Stimulated activated CD4-positive, alpha-beta T cell treated with anti-CD3 and anti-CD28 coated beads, Interleukin-2, amount 100 ng/mL, for 24 hours (primary cell): ENCODE measurements around the gene HTR3A.
A peak's percentile ranks its signal among the peaks of the same experiment; 100 is the strongest.

Source experiments
- DNase-seq, 2 donors: peaks; one replicate each; pipeline ENCODE4 v3.0.0-alpha.2; 2020

Gene HTR3A

DNA sequence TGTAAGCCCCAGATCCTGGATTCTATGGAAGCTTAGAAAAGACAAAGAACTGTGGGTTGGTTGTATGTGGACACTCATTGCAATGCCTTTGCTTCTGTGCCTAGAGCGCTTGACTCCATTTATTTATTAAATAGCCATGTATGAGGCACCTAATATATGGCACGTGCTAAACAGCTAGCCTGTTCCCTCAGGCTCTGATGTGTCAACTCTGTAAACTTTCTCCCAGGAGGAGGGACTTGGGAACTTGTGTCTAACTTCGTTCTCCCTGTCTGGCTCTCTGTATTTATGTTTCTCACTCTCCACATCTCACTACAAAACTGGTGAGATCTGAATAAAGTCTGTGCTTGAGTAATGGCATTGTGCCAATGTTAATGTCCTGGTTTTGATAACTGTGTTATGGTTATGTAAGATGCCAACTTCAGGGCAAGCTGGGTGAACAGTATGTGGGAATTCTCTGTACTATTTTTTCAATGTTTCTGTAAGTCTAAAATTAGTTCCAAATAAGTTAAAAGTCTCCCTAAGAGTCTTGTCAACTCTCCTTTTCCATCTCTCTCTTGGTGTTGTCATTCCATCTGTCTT is 50.5 kb downstream of the HTR3A start:
- DNase-seq = no peak

GRCh38 chr11:114026355-114026754 is 51.4 kb downstream of the HTR3A start:
- peak in 1 of 2 donors; percentile 17 for DNase-seq

- DNase-seq = no peak
These were observed 52.5 kb downstream of the HTR3A start for GRCh38 chr11:114027391-114027790.

DNA sequence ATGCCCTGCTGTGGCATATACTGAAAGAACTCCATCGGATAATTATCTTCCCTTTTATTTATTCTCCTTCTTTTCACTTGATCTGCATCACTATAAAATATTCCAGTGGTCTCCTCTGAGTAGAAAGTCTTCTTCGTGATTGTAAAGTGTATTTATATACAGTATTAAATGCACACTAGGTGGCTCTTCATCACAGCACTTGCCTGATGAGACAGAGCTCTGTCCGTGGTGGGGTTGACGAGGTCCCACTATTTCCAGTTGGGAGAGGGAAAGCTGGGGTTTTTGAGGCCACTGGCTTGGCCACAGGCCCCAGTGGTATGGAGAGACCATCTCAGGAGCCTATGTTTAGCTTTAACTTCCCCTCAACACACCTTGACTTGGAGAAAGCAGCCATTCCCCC is 53.0 kb downstream of the HTR3A start:
- DNase-seq = no peak

GRCh38 chr11:114031246-114031966 is 56.5 kb downstream of the HTR3A start:
- DNase-seq = no peak

DNA sequence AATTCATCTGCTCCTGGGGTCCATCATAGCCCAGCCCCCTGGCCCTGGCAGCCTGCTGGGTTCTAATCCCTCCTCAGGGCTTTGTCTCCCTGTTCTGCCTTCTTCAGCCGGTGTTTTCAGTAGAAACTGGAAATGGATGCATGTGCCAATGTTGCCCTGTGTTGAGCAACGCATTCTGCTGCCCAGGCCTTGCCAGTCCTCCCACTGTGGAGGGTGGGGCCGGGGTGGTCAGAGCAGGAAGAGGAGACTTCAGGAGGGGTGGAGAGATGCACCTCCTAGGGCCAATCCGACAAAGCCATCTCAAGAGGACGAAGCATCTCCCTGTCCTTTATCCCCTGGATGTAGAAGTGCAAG is 57.0 kb downstream of the HTR3A start:
- DNase-seq = no peak

DNA sequence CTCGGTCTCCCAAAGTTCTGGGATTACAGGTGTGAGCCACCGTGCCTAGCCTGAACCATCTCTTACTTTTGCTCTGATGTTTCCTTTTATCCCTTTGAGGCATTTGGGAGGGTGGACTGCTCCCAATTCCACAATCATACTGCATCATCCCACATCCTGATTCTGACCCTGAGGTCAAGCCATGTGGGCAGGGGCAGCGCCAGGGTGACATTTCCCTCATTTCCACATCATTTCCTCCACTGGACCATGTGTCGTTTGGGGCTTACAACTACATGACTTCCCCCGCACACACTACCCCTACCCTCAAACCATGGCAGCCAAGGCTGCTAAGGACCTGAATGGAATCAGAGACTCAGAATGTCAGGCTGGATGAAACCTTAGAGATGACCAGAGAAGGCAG is 58.2 kb downstream of the HTR3A start:
- DNase-seq = no peak

DNA sequence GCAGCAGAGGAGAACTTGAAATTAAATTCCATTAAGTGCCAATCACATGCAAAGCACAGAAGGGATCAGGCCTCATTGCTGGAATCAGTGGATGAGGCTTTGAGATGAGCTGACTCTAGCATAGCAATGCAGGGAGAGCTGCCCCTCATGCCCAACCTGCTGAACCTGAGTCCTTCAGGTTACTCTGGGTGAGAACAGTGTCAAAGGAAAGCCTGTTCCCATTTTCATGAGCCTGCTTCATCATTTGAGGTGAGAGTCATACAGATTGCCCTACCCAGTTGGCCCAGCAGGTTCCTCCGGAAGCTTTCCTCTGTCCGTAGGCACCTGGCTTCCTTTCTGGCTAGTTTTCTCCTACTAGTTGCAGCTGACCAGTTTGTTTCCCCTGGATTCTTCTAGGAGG is 58.7 kb downstream of the HTR3A start:
- no peak for DNase-seq

DNA sequence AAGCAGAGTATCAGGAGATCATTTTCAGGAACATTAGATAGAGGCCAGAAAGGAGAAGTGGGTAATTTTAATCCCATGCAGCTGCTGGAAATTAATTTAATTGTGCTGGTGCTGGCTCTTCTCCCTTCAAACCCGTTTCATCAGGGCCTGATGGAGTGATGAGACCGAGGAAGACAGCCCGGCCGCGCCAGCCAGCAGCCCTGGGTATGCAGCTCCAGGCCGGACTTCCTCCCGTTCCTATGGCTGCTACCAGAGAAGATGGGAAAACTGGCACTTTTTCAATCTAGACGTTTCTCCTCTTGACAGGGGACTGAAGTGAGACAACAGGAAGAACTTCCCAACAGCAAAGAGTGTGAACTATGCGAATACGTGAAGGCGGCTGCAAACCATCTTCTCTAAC is 60.0 kb downstream of the HTR3A start:
- no peak for DNase-seq

DNA sequence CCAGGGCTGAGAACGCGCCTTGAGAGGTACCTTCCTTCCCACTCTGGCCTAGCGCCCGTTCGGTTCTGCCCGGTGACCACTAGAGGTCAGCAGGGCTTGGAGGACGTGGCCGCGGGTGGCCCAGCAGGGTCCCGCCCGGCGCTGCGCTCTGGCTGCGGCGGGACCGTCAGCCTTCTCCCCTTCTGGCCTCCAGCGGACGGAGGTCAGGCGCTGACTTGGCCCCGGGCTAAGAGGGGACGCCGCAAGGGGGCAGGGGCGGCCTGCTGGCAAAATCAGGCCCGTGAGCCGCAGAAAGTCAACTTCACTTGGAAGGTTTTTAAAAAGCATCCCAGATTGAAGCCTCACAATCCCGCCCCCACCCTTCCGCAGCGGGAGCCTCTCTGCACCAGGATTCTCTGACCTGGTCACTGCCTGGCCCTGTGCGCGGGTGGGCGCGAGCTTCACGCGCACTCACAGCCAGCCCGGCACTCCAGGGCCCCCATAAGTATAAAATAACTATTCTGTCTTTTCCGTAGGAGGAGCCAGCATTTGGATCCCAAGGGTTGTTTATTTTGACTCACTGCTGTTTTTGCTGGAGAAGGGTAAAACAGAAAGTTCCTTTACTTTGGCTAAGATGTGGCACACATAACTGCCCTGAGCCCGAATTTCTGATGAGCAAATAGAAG is 61.4 kb downstream of the HTR3A start:
- peak; percentile 59 to 65 for DNase-seq

GRCh38 chr11:114036958-114037357 is 62.0 kb downstream of the HTR3A start:
- no peak for DNase-seq

DNA sequence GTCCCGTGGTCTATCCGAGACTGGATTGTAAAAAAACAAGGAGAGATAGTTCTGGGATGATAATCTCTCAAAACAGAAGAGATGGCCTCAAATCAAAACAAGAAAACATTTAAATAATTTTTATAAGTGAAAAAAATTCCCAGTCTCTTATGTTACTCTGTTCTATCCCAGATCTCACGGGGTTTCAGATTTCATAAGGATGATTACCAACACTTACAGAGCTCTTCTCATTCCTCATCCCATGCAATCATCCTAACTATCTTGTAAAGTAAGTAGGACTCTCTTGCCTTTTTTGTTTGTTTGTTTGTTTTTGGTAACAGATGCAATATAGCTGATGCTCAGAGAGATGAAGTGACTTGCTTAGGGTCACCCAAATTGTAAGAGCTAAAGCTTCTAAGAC is 64.6 kb downstream of the HTR3A start:
- DNase-seq = no peak
